AG04450 (cell line): ENCODE data around the gene MAP2K6. TPM values are rescaled to one million over a fixed set of nuclear protein-coding genes. Genes with fewer than 3 reads are reported as not detected.

Experiments used
- CTCF ChIA-PET: fragments of 300-600, 350-600 bp; formaldehyde crosslinking; extraction: SDS; loops from one replicate; lab custom pipeline; 2022; ENCODE audit warnings: antibody characterized with exemption, inconsistent platforms; lab: Charles Lee
- POLR2A ChIA-PET: fragments of 350-600 bp; formaldehyde crosslinking; extraction: SDS; loops from one replicate; lab custom pipeline; 2021; ENCODE audit warnings: antibody characterized with exemption, inconsistent platforms; lab: Yijun Ruan, JAX
- DNase-seq: peaks from one replicate; pipeline ENCODE4 v3.0.0-alpha.2; 2011; ENCODE audit warnings: low read depth, low spot score
- H3K27ac ChIP-seq: one replicate; pipeline ENCODE4 v1.5.1; 2012; ENCODE audit warnings: low read depth, low read length, control low read depth
- H3K27me3 ChIP-seq: one replicate; pipeline ENCODE4 v1.6.0; 2012; ENCODE audit warnings: low read length; ENCODE audit not compliant: control insufficient read depth, insufficient read depth
- H3K4me3 ChIP-seq: 2 replicates; pipeline ENCODE4 v1.5.1; 2011; ENCODE audit warnings: mild to moderate bottlenecking, low read depth, low read length, control low read depth
- H3K9me3 ChIP-seq: 2 replicates; pipeline ENCODE4 v1.5.1; 2012; ENCODE audit warnings: low read length; ENCODE audit not compliant: control insufficient read depth, insufficient read depth
- polyA plus RNA-seq: library from polyadenylated mRNA; depleted of rRNA; stranded (reverse); fragments of >200 nt; gene quantifications from 2 replicates; pipeline ENCODE4 v1.2.3, GENCODE V29; 2011; rRNA removed
- TF ChIP-seq, protein P1 (sequence below): IDR thresholded peaks from 2 replicates; pipeline ENCODE4 v1.5.1; 2011; ENCODE audit warnings: low read depth, low read length, control low read depth, inconsistent platforms

The MAP2K6 gene
- polyA plus RNA-seq, 1 experiment = 10.9 TPM

GRCh38 chr17:69596141-69596540, 181.6 kb downstream of the MAP2K6 start:
- POLR2A ChIA-PET = no interaction called here
- TF ChIP-seq, protein P1, sequence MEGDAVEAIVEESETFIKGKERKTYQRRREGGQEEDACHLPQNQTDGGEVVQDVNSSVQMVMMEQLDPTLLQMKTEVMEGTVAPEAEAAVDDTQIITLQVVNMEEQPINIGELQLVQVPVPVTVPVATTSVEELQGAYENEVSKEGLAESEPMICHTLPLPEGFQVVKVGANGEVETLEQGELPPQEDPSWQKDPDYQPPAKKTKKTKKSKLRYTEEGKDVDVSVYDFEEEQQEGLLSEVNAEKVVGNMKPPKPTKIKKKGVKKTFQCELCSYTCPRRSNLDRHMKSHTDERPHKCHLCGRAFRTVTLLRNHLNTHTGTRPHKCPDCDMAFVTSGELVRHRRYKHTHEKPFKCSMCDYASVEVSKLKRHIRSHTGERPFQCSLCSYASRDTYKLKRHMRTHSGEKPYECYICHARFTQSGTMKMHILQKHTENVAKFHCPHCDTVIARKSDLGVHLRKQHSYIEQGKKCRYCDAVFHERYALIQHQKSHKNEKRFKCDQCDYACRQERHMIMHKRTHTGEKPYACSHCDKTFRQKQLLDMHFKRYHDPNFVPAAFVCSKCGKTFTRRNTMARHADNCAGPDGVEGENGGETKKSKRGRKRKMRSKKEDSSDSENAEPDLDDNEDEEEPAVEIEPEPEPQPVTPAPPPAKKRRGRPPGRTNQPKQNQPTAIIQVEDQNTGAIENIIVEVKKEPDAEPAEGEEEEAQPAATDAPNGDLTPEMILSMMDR = no peak
- Histone ChIP-seq H3K9me3 (no peaks in the 10 kb centered on the region), H3K27me3 (no peaks in the 10 kb centered on the region), H3K27ac (no peak overlapping the region), H3K4me3 (no peak overlapping the region)
- no peak for DNase-seq
- CTCF ChIA-PET = interaction anchor here (6.9 kb wide), 1 partner anchor 12 kb away, joined by 103 read pairs; no protein-coding TSS in a partner anchor

GRCh38 chr17:69597898-69598692, 183.6 kb downstream of the MAP2K6 start:
- Histone ChIP-seq H3K4me3 (no peak overlapping the region), H3K27ac (no peak overlapping the region), H3K27me3 (no peaks in the 10 kb centered on the region), H3K9me3 (no peaks in the 10 kb centered on the region)
- ChIA-PET POLR2A (no interaction called here), CTCF (interaction anchor here (0.6 to 6.9 kb wide), 2 partner anchors 10 to 444 kb away, joined by 3 to 103 read pairs; no protein-coding TSS in a partner anchor)
- DNase-seq = no peak
- TF ChIP-seq, protein P1 = no peak

DNA sequence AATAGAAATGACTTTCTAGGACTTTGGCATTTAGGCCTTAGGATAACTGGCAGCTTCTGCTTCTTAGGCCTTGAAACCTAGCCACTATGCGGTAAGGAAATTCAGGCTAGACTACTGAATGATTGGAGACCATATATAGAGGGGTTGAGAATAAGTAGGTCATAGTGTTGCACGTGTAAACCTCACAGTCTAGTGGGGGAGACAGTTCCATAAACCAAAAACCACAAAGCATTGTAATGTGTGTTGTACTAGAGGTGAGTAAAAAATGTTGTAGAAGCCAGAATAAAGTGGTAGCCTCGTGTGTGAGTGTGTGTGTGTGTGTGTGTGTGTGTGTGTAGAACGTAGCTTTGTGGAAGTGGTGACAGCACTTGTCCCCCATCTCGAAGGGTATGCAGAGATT, 188.5 kb downstream of the MAP2K6 start:
- no peak overlapping the region for H3K4me3 ChIP-seq
- H3K27ac ChIP-seq = no peak overlapping the region
- H3K27me3 ChIP-seq = no peaks in the 10 kb centered on the region
- no peak for DNase-seq
- ChIA-PET CTCF (no interaction called here), POLR2A (no interaction called here)
- H3K9me3 ChIP-seq = no peaks in the 10 kb centered on the region
- TF ChIP-seq, protein P1 = no peak

Other genes starting within 250 kb of the MAP2K6 start
- 0.31 and 0.58 TPM in 2 replicates for gene ABCA10, start 185.9 kb upstream of the MAP2K6 start, polyA plus RNA-seq
- 5.0 and 8.1 TPM in 2 replicates for gene ABCA5, start 87.6 kb upstream of the MAP2K6 start, polyA plus RNA-seq